HepG2 (cell line): ENCODE data around the gene LITAFD. TPM values are rescaled to one million over a fixed set of nuclear protein-coding genes. Genes with fewer than 3 reads are reported as not detected.
A peak's percentile ranks its signal among the peaks of the same experiment; 100 is the strongest.

Experiments used
- ATF7-NPFF ChIP-seq: sonication (generic); formaldehyde crosslinking; IDR thresholded peaks from 2 replicates; pipeline ENCODE4 v1.8.1; 2023; ENCODE audit warnings: mild to moderate bottlenecking, low read depth, missing genetic modification reagents, moderate library complexity
- DMTF1 ChIP-seq: sonication (generic); formaldehyde crosslinking; IDR thresholded peaks from 2 replicates; pipeline ENCODE4 v1.4.0; 2020; ENCODE audit warnings: mild to moderate bottlenecking, missing genetic modification reagents
- FOXA1 ChIP-seq, 2 experiments: fragments of 450-650 bp in 1 of 2; sonication (generic) in 1 of 2; formaldehyde crosslinking in 1 of 2; IDR thresholded peaks; 2 replicates each; pipeline versions ENCODE4 v1.4.0 to v1.6.1; 2016 to 2020; ENCODE audit warnings: missing genetic modification reagents in 1 of 2
- GLI4 ChIP-seq: sonication (generic); formaldehyde crosslinking; IDR thresholded peaks from 2 replicates; pipeline ENCODE4 v1.5.1; 2020; ENCODE audit warnings: missing genetic modification reagents, mild to moderate bottlenecking, moderate library complexity, borderline replicate concordance
- MLXIP ChIP-seq: sonication (generic); formaldehyde crosslinking; IDR thresholded peaks from 2 replicates; pipeline ENCODE4 v1.9.0; 2021; ENCODE audit warnings: missing genetic modification reagents, borderline replicate concordance
- PAX8 ChIP-seq: sonication (generic); formaldehyde crosslinking; IDR thresholded peaks from 2 replicates; pipeline ENCODE4 v1.8.0; 2022; ENCODE audit warnings: mild to moderate bottlenecking, missing genetic modification reagents, borderline replicate concordance
- SMARCC2 ChIP-seq: fragments of 450-650 bp; IDR thresholded peaks from 2 replicates; pipeline ENCODE4 v1.6.1; 2017; ENCODE audit warnings: antibody characterized with exemption, mild to moderate bottlenecking
- SP1 ChIP-seq, 2 experiments: fragments of 450-650 bp in 1 of 2; sonication (generic) in 1 of 2; formaldehyde crosslinking in 1 of 2; IDR thresholded peaks; 2 replicates each; pipeline versions ENCODE4 v1.4.0 to v1.6.1; 2016 to 2020; ENCODE audit warnings: missing genetic modification reagents in 1 of 2
- THAP11 ChIP-seq: IDR thresholded peaks from 2 replicates; pipeline ENCODE4 v1.6.1; 2016; ENCODE audit warnings: missing biosample characterization, missing genetic modification reagents
- ZC3H13 ChIP-seq: sonication (generic); formaldehyde crosslinking; IDR thresholded peaks from 2 replicates; pipeline ENCODE4 v1.8.1; 2023; ENCODE audit warnings: mild to moderate bottlenecking, missing genetic modification reagents, moderate library complexity
- ZNF160 ChIP-seq: sonication (generic); formaldehyde crosslinking; IDR thresholded peaks from 2 replicates; pipeline ENCODE4 v1.8.0; 2022; ENCODE audit warnings: mild to moderate bottlenecking, inconsistent platforms, missing genetic modification reagents
- ZNF331 ChIP-seq: sonication (generic); formaldehyde crosslinking; IDR thresholded peaks from 2 replicates; pipeline ENCODE4 v1.4.0; 2020; ENCODE audit warnings: missing genetic modification reagents
- ZNF776 ChIP-seq: sonication (generic); formaldehyde crosslinking; IDR thresholded peaks from 2 replicates; pipeline ENCODE4 v1.4.0; 2020; ENCODE audit warnings: mild to moderate bottlenecking, missing genetic modification reagents
- ZSCAN31 ChIP-seq: sonication (generic); formaldehyde crosslinking; IDR thresholded peaks from 2 replicates; pipeline ENCODE4 v1.5.0; 2020; ENCODE audit warnings: low read depth, mild to moderate bottlenecking, missing genetic modification reagents
- polyA plus RNA-seq, 8 experiments: library from polyadenylated mRNA; depleted of rRNA in 3 of 8; stranded (reverse) in 7 of 8; unstranded in 1 of 8; fragments of >200 nt; fragmentation: Illumina TruSeq in 4 of 8; extraction: Trizol in 4 of 8; gene quantifications; 2 replicates each; pipeline versions ENCODE4 v1.2.1 to v1.2.3, GENCODE V29; 2011 to 2016; ENCODE audit warnings: low read depth in 4 of 8, missing spikeins in 1 of 8, mixed read lengths in 1 of 8; ENCODE audit not compliant: insufficient read depth in 1 of 8
- total RNA-seq, 5 experiments: library from RNA; depleted of rRNA; stranded (reverse); fragments of >200 nt; fragmentation: Illumina TruSeq; extraction: Trizol; gene quantifications; 2 replicates each; pipeline ENCODE4 v1.2.3, GENCODE V29; 2016; ENCODE audit warnings: low read depth in 1 of 5

The LITAFD gene
- total and polyA plus RNA-seq, 2 of the 13 experiments (the other 11 are each of a cell fraction or from before 2014, with no cell fraction given) = not detected

DNA sequence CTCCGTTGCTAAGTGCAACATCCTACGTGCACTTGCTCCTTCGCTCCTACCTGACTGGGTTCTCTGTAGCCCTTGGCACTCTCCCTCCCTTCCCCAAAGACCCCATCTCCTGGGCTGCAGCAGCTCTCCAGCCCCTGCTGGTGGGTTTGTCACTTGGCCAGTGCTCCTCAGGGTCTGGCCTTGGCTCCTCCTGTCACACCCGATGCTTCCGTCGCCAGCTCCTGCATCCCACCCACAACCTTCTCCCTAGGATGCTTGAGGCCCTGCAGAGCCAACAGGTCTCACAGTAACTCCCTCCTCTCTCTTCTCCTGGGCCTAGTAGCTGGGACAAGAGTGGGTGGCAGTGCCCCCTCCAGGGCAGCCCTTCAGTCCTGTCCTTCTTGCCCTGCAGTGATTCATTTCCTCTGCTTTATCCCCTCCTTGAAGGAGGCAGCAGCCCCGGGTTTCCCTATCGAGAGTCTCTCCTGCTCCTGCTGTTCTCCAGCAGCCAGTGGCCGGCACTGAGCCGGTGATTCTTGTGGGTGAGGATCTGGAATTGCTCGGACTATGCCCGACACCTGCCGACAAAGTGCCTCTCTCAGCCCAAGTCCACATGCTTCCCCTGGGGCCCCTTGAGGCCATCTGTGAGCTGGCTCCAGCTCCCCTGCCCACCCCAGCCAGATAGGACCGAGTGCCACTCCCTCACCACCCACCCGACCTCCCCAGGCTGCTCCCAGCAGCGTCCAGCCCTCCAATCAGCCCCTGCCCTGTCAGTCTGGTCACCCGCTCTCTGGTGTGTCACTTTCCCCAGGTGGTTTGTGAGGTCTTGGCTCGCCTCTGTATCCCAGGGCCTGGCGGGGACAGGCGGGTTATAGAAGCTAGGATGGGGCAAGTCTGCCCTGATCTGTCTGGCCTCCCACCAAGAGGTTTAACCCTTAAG is 3.8 kb downstream of the LITAFD start (continued):
- TF ChIP-seq THAP11 (CRISPR knock-in tag) = peak; percentile 18; the same call in 1 of the 2 replicates
- no peak for TF ChIP-seq SP1 (IDR thresholded peaks at IDR 0.05)
- no peak for TF ChIP-seq SP1 (CRISPR knock-in tag; IDR thresholded peaks at IDR 0.05)
- no peak for TF ChIP-seq ATF7-NPFF (CRISPR knock-in tag)
- TF ChIP-seq ZNF160 = 0 out of 2 replicates have a peak, but pooled peaks have one; percentile 21
- TF ChIP-seq DMTF1 = no peak
- TF ChIP-seq ZNF776 (CRISPR knock-in tag) = no peak
- TF ChIP-seq PAX8 (CRISPR knock-in tag) = no peak
- TF ChIP-seq GLI4 = peak; percentile 38; the same call in 1 of the 2 replicates
- TF ChIP-seq ZSCAN31 (CRISPR knock-in tag) = peak; percentile 45; the same call in 1 of the 2 replicates
- no peak for TF ChIP-seq MLXIP (CRISPR knock-in tag)
- TF ChIP-seq FOXA1 (IDR thresholded peaks at IDR 0.05) = no peak
- no peak for TF ChIP-seq FOXA1 (CRISPR knock-in tag; IDR thresholded peaks at IDR 0.05)
- TF ChIP-seq SMARCC2 = no peak
- TF ChIP-seq ZC3H13 (CRISPR knock-in tag) = peak; percentile 86; the same call in 1 of the 2 replicates
- no peak for TF ChIP-seq ZNF331 (CRISPR knock-in tag)
